NCI-H1105 treated with DMSO at 0.1 percent for 48 hours (cell line): ENCODE results near the gene MT4.

ENCODE experiments used
- DNase-seq: peaks from one replicate; lab custom pipeline; 2025; lab: John Stamatoyannopoulos, UW

The MT4 gene

GRCh38 chr16:56564793-56565477 is at the start of gene MT4:
Gene MT4, plus strand, starts transcription at chr16:56565073. Its CDS starts 56 bp downstream, at chr16:56565129.
- DNase-seq = no peak

- DNase-seq = no peak
Observed at GRCh38 chr16:56515665-56516064, 49.2 kb upstream of the MT4 start.

- DNase-seq = no peak
Observed at GRCh38 chr16:56517206-56517605, 47.7 kb upstream of the MT4 start.

- DNase-seq = no peak
Observed at GRCh38 chr16:56518425-56518824, 46.4 kb upstream of the MT4 start.

GRCh38 chr16:56519459-56520250 is 45.2 kb upstream of the MT4 start, which contains the start of gene BBS2:
Gene BBS2, minus strand, starts transcription at chr16:56520024. Its CDS starts 162 bp downstream, at chr16:56519862.
- DNase-seq = peak; percentile 90

GRCh38 chr16:56520251-56520577 is 44.7 kb upstream of the MT4 start:
- no peak for DNase-seq

- no peak for DNase-seq
Observed at GRCh38 chr16:56525236-56525635, 39.6 kb upstream of the MT4 start.

GRCh38 chr16:56530872-56531271 is 34.0 kb upstream of the MT4 start:
- no peak for DNase-seq

GRCh38 chr16:56532714-56533113 is 32.2 kb upstream of the MT4 start:
- no peak for DNase-seq

GRCh38 chr16:56534847-56535383 is 30.0 kb upstream of the MT4 start:
- no peak for DNase-seq

GRCh38 chr16:56538331-56538730 is 26.5 kb upstream of the MT4 start:
- DNase-seq = no peak

- no peak for DNase-seq
Observed at GRCh38 chr16:56539656-56540055, 25.2 kb upstream of the MT4 start.

- DNase-seq = no peak
Observed at GRCh38 chr16:56542039-56542438, 22.8 kb upstream of the MT4 start.

GRCh38 chr16:56547120-56547948 is 17.5 kb upstream of the MT4 start:
- peak; percentile 9 for DNase-seq

- DNase-seq = no peak
Observed at GRCh38 chr16:56547949-56548567, 16.8 kb upstream of the MT4 start.

GRCh38 chr16:56549161-56549560 is 15.7 kb upstream of the MT4 start:
- no peak for DNase-seq

- no peak for DNase-seq
Observed at GRCh38 chr16:56549744-56550385, 15.0 kb upstream of the MT4 start.

- DNase-seq = no peak
Observed at GRCh38 chr16:56551796-56552738, 12.8 kb upstream of the MT4 start.

- no peak for DNase-seq
Observed at GRCh38 chr16:56554441-56554840, 10.4 kb upstream of the MT4 start.

GRCh38 chr16:56558024-56558747 is 6.7 kb upstream of the MT4 start:
- DNase-seq = peak; percentile 100
